H9 (cell line): ENCODE data around the gene ALDOA. TPM values are rescaled to one million over a fixed set of nuclear protein-coding genes. Genes with fewer than 3 reads are reported as not detected.

ENCODE experiments used
- DNase-seq: peaks from one replicate; pipeline ENCODE4 v3.0.0-alpha.2; 2017
- H2AFZ ChIP-seq: one replicate; pipeline ENCODE4 v1.6.1; 2013; ENCODE audit warnings: mild to moderate bottlenecking, low read length, control low read depth, moderate library complexity
- H2AK5ac ChIP-seq: 2 replicates; pipeline ENCODE4 v1.6.1; 2013; ENCODE audit warnings: low read length, control low read depth, mixed read lengths; ENCODE audit not compliant: insufficient read length
- H2BK120ac ChIP-seq: one replicate; pipeline ENCODE4 v1.6.1; 2013; ENCODE audit warnings: low read depth, mild to moderate bottlenecking, low read length, control low read depth, inconsistent platforms; ENCODE audit not compliant: poor library complexity, severe bottlenecking
- H2BK12ac ChIP-seq: 2 replicates; pipeline ENCODE4 v1.6.1; 2013; ENCODE audit warnings: low read length, control low read depth, mixed read lengths, low read depth; ENCODE audit not compliant: insufficient read length
- H2BK15ac ChIP-seq: 2 replicates; pipeline ENCODE4 v1.6.1; 2013; ENCODE audit warnings: low read depth, low read length, control low read depth
- H2BK20ac ChIP-seq: one replicate; pipeline ENCODE4 v1.6.1; 2013; ENCODE audit warnings: low read depth, mild to moderate bottlenecking, low read length, control low read depth, inconsistent platforms; ENCODE audit not compliant: poor library complexity, severe bottlenecking
- H2BK5ac ChIP-seq: 2 replicates; pipeline ENCODE4 v1.6.1; 2013; ENCODE audit warnings: low read length, control low read depth, mixed read lengths; ENCODE audit not compliant: insufficient read length
- H3K14ac ChIP-seq: 2 replicates; pipeline ENCODE4 v1.6.1; 2013; ENCODE audit warnings: low read length, control low read depth; ENCODE audit not compliant: insufficient read depth
- H3K18ac ChIP-seq: 2 replicates; pipeline ENCODE4 v1.6.1; 2013; ENCODE audit warnings: low read depth, mild to moderate bottlenecking, mixed read lengths, low read length, control low read depth; ENCODE audit not compliant: insufficient read length
- H3K23ac ChIP-seq: 2 replicates; pipeline ENCODE4 v1.6.1; 2013; ENCODE audit warnings: low read length, control low read depth, mixed read lengths, low read depth; ENCODE audit not compliant: insufficient read length
- H3K23me2 ChIP-seq: 2 replicates; pipeline ENCODE4 v1.6.1; 2013; ENCODE audit warnings: low read depth, mild to moderate bottlenecking, mixed read lengths, low read length, control low read depth; ENCODE audit not compliant: insufficient read length, poor library complexity, severe bottlenecking
- H3K27ac ChIP-seq: 2 replicates; pipeline ENCODE4 v1.5.1; 2013; ENCODE audit warnings: low read length, control low read depth, mixed read lengths, low read depth; ENCODE audit not compliant: insufficient read length
- H3K27me3 ChIP-seq: 2 replicates; pipeline ENCODE4 v1.6.1; 2013; ENCODE audit warnings: low read length, control low read depth, inconsistent platforms; ENCODE audit not compliant: insufficient read depth
- H3K4ac ChIP-seq: 2 replicates; pipeline ENCODE4 v1.6.1; 2013; ENCODE audit warnings: low read depth, mild to moderate bottlenecking, control low read depth, inconsistent platforms, low read length, moderate library complexity
- H3K4me1 ChIP-seq: 2 replicates; pipeline ENCODE4 v1.6.1; 2013; ENCODE audit warnings: low read length, control low read depth, inconsistent platforms; ENCODE audit not compliant: insufficient read depth
- H3K4me2 ChIP-seq: 2 replicates; pipeline ENCODE4 v1.6.1; 2013; ENCODE audit warnings: low read length, control low read depth, mixed read lengths; ENCODE audit not compliant: insufficient read length, insufficient read depth
- H3K56ac ChIP-seq: 2 replicates; pipeline ENCODE4 v1.6.1; 2013; ENCODE audit warnings: low read depth, mild to moderate bottlenecking, mixed read lengths, low read length, control low read depth; ENCODE audit not compliant: insufficient read length
- H3K79me1 ChIP-seq: 2 replicates; pipeline ENCODE4 v1.6.1; 2013; ENCODE audit warnings: low read depth, mild to moderate bottlenecking, moderate library complexity, low read length, control low read depth, inconsistent platforms; ENCODE audit not compliant: insufficient read depth, poor library complexity, severe bottlenecking
- H3K79me2 ChIP-seq: 2 replicates; pipeline ENCODE4 v1.6.1; 2013; ENCODE audit warnings: low read length, control low read depth, inconsistent platforms; ENCODE audit not compliant: insufficient read depth
- H3K9ac ChIP-seq: 2 replicates; pipeline ENCODE4 v1.6.1; 2013; ENCODE audit warnings: low read length, control low read depth, mixed read lengths; ENCODE audit not compliant: insufficient read length; ENCODE audit errors: extremely low read depth
- H3K9me3 ChIP-seq: one replicate; pipeline ENCODE4 v1.6.1; 2013; ENCODE audit warnings: low read depth, low read length, inconsistent platforms; ENCODE audit not compliant: control insufficient read depth
- H3T11ph ChIP-seq: one replicate; pipeline ENCODE4 v1.6.1; 2013; ENCODE audit warnings: mild to moderate bottlenecking, low read length, control low read depth, inconsistent platforms
- H4K20me1 ChIP-seq: one replicate; pipeline ENCODE4 v1.6.1; 2013; ENCODE audit not compliant: control insufficient read depth, insufficient read length, insufficient read depth
- H4K5ac ChIP-seq: 2 replicates; pipeline ENCODE4 v1.6.1; 2013; ENCODE audit warnings: low read depth, mild to moderate bottlenecking, mixed read lengths, low read length, control low read depth; ENCODE audit not compliant: insufficient read length
- H4K8ac ChIP-seq: replicated peaks from 2 replicates; pipeline ENCODE4 v1.6.1; 2013; ENCODE audit warnings: low read length, control low read depth, mixed read lengths, low read depth; ENCODE audit not compliant: insufficient read length
- H4K91ac ChIP-seq: 2 replicates; pipeline ENCODE4 v1.6.1; 2013; ENCODE audit warnings: low read depth, mild to moderate bottlenecking, moderate library complexity, mixed read lengths, low read length, control low read depth; ENCODE audit not compliant: insufficient read length
- H3K27ac Mint-ChIP-seq, 3 experiments: 2 replicates in 2 of 3; 3 replicates in 1 of 3; pipeline ENCODE4 v1.8.0; 2020 to 2021; ENCODE audit warnings: mixed read lengths in 3 of 3, mild to moderate bottlenecking in 1 of 3, moderate library complexity in 1 of 3
- H3K27me3 Mint-ChIP-seq: 2 replicates; pipeline ENCODE4 v1.8.0; 2021; ENCODE audit warnings: low read depth, mild to moderate bottlenecking, moderate library complexity, mixed read lengths
- H3K36me3 Mint-ChIP-seq, 3 experiments: 2 replicates in 2 of 3; 3 replicates in 1 of 3; pipeline ENCODE4 v1.8.0; 2020 to 2021; ENCODE audit warnings: low read depth in 3 of 3, mixed read lengths in 3 of 3; ENCODE audit not compliant: insufficient read depth in 1 of 3
- H3K4me1 Mint-ChIP-seq, 2 experiments: 2 replicates each; pipeline ENCODE4 v1.8.0; 2020; ENCODE audit warnings: mixed read lengths in 2 of 2
- H3K4me3 Mint-ChIP-seq, 2 experiments: 2 replicates in 1 of 2; 3 replicates in 1 of 2; pipeline ENCODE4 v1.8.0; 2020 to 2021; ENCODE audit warnings: mild to moderate bottlenecking in 2 of 2, mixed read lengths in 2 of 2, moderate library complexity in 1 of 2
- H3K9me3 Mint-ChIP-seq, 2 experiments: 2 replicates in 1 of 2; 3 replicates in 1 of 2; pipeline ENCODE4 v1.8.0; 2020; ENCODE audit warnings: mild to moderate bottlenecking in 2 of 2, mixed read lengths in 2 of 2, moderate library complexity in 1 of 2
- WGBS: extraction: QIAGEN DNeasy Blood & Tissue Kit; methylation state at CpG from one replicate; pipeline ENCODE4 v1.1.7; 2013; ENCODE audit warnings: missing lambda C conversion rate, low lambda C conversion rate, mixed read lengths; ENCODE audit not compliant: insufficient read length; ENCODE audit errors: extremely low coverage; 5-methylcytosine and 5-hydroxymethylcytosine counted together
- total RNA-seq: library from RNA; stranded (reverse); gene quantifications from 2 replicates; pipeline ENCODE4 v1.2.1, GENCODE V29; 2021
- TF ChIP-seq, protein P1 (sequence below): fragments of 200-600 bp; sonication (generic); conservative IDR thresholded peaks from 3 replicates; pipeline ENCODE4 v1.8.0; 2021; ENCODE audit warnings: antibody characterized with exemption, mild to moderate bottlenecking

ALDOA gene
- total RNA-seq, 1 experiment from 2014 or later: 1,356 TPM

DNA sequence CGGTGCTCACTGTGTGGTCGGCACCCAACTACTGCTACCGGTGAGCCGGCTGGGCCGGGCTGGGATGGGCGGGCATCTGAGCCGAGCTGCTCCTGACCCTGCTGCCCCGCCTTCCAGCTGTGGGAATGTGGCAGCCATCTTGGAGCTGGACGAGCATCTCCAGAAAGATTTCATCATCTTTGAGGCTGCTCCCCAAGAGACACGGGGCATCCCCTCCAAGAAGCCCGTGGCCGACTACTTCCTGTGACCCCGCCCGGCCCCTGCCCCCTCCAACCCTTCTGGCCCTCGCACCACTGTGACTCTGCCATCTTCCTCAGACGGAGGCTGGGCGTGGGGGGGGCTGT, 19.2 kb downstream of the ALDOA start:
- TF ChIP-seq, protein P1, sequence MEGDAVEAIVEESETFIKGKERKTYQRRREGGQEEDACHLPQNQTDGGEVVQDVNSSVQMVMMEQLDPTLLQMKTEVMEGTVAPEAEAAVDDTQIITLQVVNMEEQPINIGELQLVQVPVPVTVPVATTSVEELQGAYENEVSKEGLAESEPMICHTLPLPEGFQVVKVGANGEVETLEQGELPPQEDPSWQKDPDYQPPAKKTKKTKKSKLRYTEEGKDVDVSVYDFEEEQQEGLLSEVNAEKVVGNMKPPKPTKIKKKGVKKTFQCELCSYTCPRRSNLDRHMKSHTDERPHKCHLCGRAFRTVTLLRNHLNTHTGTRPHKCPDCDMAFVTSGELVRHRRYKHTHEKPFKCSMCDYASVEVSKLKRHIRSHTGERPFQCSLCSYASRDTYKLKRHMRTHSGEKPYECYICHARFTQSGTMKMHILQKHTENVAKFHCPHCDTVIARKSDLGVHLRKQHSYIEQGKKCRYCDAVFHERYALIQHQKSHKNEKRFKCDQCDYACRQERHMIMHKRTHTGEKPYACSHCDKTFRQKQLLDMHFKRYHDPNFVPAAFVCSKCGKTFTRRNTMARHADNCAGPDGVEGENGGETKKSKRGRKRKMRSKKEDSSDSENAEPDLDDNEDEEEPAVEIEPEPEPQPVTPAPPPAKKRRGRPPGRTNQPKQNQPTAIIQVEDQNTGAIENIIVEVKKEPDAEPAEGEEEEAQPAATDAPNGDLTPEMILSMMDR: no peak

More for the DNA sequence above, 19.2 kb downstream of the ALDOA start:
- H3K79me2 ChIP-seq: no peaks in the 10 kb centered on the region
- H3K79me1 ChIP-seq: no peaks in the 10 kb centered on the region
- WGBS: no CpG with 5 or more reads among the region's 17 CpGs
- H3K9me3 ChIP-seq: no peaks in the 10 kb centered on the region
- no peak overlapping the region for H3K9ac ChIP-seq
- no peak overlapping the region for H3K27ac ChIP-seq
- H2BK20ac ChIP-seq: no peak overlapping the region
- H2BK15ac ChIP-seq: no peak overlapping the region
- no peak overlapping the region for H3K27ac Mint-ChIP-seq
- H3K4me1 ChIP-seq: no peaks in the 10 kb centered on the region
- no peak overlapping the region for H3K56ac ChIP-seq
- H3K4me1 Mint-ChIP-seq: no peaks in the 10 kb centered on the region
- H3K4ac ChIP-seq: no peak overlapping the region
- H3K18ac ChIP-seq: no peak overlapping the region
- no peaks in the 10 kb centered on the region for H3K27me3 ChIP-seq
- DNase-seq: no peak
- H3K23ac ChIP-seq: no peak overlapping the region
- no peak overlapping the region for H3K14ac ChIP-seq
- H2AK5ac ChIP-seq: no peak overlapping the region
- peaks cover 33 to 59% (median 57%) of the 10 kb centered on the region in 3 experiments for H3K36me3 Mint-ChIP-seq
- no peak overlapping the region for H2BK5ac ChIP-seq
- no peak overlapping the region for H3T11ph ChIP-seq
- H4K8ac ChIP-seq: no peak overlapping the region
- 0 out of 2 replicates have a peak, but pooled peaks cover 4% of the 10 kb centered on the region for H3K27me3 Mint-ChIP-seq
- H2AFZ ChIP-seq: no peak overlapping the region
- no peaks in the 10 kb centered on the region for H3K9me3 Mint-ChIP-seq
- no peak overlapping the region for H2BK120ac ChIP-seq
- H4K91ac ChIP-seq: no peak overlapping the region
- no peak overlapping the region for H4K5ac ChIP-seq
- H3K4me3 Mint-ChIP-seq: no peak overlapping the region
- no peak overlapping the region for H3K4me2 ChIP-seq
- no peak overlapping the region for H2BK12ac ChIP-seq
- H4K20me1 ChIP-seq: no peaks in the 10 kb centered on the region
- no peaks in the 10 kb centered on the region for H3K23me2 ChIP-seq
